Pancreas (tissue), 10 donors: Measurements from ENCODE around the gene SH3GL3. TPM values are rescaled to one million over a fixed set of nuclear protein-coding genes. Genes with fewer than 3 reads are reported as not detected.

Experiments
- ATAC-seq, 4 donors: fragments of 200-7000 bp; cut with Tn5 transposase; one replicate each; pipeline versions ENCODE4 v1.8.0 to v1.9.1; 2020; ENCODE audit warnings: mild to moderate bottlenecking in 4 of 4, moderate library complexity in 4 of 4
- DNase-seq, 6 donors: peaks; one replicate each; pipeline ENCODE4 v3.0.0-alpha.2; 2020
- FAIRE-seq: peaks from 2 replicates; lab custom pipeline; 2012; peaks lifted over from hg19 to GRCh38; lab: Jason Lieb, UNC
- H3K27ac ChIP-seq, 4 donors: fragments of 200-600 bp; sonication (generic); 1 replicate in 3 of 4; 2 replicates in 1 of 4; pipeline versions ENCODE4 v1.5.0 to v1.8.0; 2020
- H3K27me3 ChIP-seq, 4 donors: fragments of 200-600 bp; one replicate each; pipeline ENCODE4 v1.8.0; 2021
- H3K36me3 ChIP-seq, 3 donors: fragments of 200-600 bp; sonication (generic) in 1 of 3; one replicate each; pipeline versions ENCODE4 v1.5.0 to v1.8.0; 2020 to 2021
- H3K4me1 ChIP-seq, 3 donors: fragments of 200-600 bp; one replicate each; pipeline ENCODE4 v1.8.0; 2021
- H3K4me3 ChIP-seq, 4 donors: fragments of 200-600 bp; sonication (generic) in 2 of 4; one replicate each; pipeline versions ENCODE4 v1.5.0 to v1.8.0; 2020 to 2021
- H3K9me3 ChIP-seq, 4 donors: fragments of 200-600 bp; one replicate each; pipeline ENCODE4 v1.8.0; 2021
- WGBS, 2 donors: extraction: QIAGEN DNeasy Blood & Tissue Kit; methylation state at CpG; one replicate each; pipeline ENCODE4 v1.1.7; 2013; 5-methylcytosine and 5-hydroxymethylcytosine counted together
- intact Hi-C, 3 donors: fragments of 100-400 bp; cut with DNase I; formaldehyde crosslinking; loops; one replicate each; pipeline versions ENCODE4 v1.11.1 to v1.14.2; 2022
- polyA plus RNA-seq, 2 donors: library from polyadenylated mRNA; stranded (reverse); fragments of 200-250 nt; gene quantifications; one replicate each; pipeline ENCODE4 v1.2.3, GENCODE V29; 2013
- total RNA-seq, 6 donors: library from RNA; stranded (reverse); fragmentation: NEBNext Ultra II Directional in 4 of 6; extraction: Animal tissue kit (Norgen Biotek cat#: 25700) in 4 of 6; gene quantifications; one replicate each; pipeline versions ENCODE4 v1.2.1 to v1.2.4, GENCODE V29; 2021 to 2023
- TF ChIP-seq, protein P1 (sequence below), 4 donors: fragments of 200-600 bp; sonication (generic) in 3 of 4; IDR thresholded peaks; one replicate each; pipeline versions ENCODE4 v1.5.0 to v1.8.0; 2021; ENCODE audit warnings: antibody characterized with exemption in 4 of 4
- donor health status: healthy with polysubstance abuse.
- donor health status: DM: no; HTN: no; CAD: no; lungs with moderate emphysema.
- donor health status: DM: no; HTN: no; CAD: no.
- donor health status: control.
- donor health status: control.
- donor health status: Bipolar disorder and iron deficiency.
- donor health status: DM: yes; HTN: yes; CAD: no.
- donor health status: DM: no; HTN: no; CAD: no.
- donor health status: DM: no; HTN: no; CAD: no.
- donor health status: DM: yes; HTN: yes; CAD: no.

The SH3GL3 gene
- total and polyA plus RNA-seq, 8 donors: 0.23 to 0.87 (median 0.54) TPM; not detected in 4

DNA sequence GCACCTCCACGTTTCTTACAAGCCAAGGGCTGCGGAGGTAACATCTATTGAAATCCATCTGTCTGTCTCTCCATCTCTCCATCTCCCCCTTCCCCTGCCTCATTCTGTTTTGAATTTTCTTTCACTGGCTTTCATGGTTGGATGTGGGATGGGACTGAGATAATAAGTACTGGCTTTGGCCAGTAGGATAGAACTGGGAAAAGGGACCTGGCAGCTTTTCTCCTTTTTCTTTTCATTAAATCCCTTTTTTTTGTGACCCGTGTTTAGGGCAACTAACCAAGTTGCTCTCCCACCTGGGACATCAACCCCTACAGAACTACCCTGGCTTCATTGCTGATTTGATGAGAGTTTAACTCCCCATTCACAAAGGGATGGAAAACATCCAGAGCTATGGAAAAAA lies 139.9 kb downstream of the SH3GL3 start:
- intact Hi-C loops: no loop called here
- DNase-seq (no peak), ATAC-seq (no peak), FAIRE-seq (no peak)
- H3K4me1 ChIP-seq: peaks cover 0 to 4% (median 0%) of the 10 kb centered on the region in 3 donors
- no peaks in the 10 kb centered on the region for H3K27me3 ChIP-seq
- no peak overlapping the region for H3K4me3 ChIP-seq
- H3K9me3 ChIP-seq: no peaks in the 10 kb centered on the region
- H3K27ac ChIP-seq: no peak overlapping the region
- 69 to 82% methylated on average over 3 of the region's 3 CpGs for WGBS, 2 donors
- TF ChIP-seq, protein P1, sequence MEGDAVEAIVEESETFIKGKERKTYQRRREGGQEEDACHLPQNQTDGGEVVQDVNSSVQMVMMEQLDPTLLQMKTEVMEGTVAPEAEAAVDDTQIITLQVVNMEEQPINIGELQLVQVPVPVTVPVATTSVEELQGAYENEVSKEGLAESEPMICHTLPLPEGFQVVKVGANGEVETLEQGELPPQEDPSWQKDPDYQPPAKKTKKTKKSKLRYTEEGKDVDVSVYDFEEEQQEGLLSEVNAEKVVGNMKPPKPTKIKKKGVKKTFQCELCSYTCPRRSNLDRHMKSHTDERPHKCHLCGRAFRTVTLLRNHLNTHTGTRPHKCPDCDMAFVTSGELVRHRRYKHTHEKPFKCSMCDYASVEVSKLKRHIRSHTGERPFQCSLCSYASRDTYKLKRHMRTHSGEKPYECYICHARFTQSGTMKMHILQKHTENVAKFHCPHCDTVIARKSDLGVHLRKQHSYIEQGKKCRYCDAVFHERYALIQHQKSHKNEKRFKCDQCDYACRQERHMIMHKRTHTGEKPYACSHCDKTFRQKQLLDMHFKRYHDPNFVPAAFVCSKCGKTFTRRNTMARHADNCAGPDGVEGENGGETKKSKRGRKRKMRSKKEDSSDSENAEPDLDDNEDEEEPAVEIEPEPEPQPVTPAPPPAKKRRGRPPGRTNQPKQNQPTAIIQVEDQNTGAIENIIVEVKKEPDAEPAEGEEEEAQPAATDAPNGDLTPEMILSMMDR (IDR thresholded peaks at IDR 0.05): no peak
- no peaks in the 10 kb centered on the region for H3K36me3 ChIP-seq

DNA sequence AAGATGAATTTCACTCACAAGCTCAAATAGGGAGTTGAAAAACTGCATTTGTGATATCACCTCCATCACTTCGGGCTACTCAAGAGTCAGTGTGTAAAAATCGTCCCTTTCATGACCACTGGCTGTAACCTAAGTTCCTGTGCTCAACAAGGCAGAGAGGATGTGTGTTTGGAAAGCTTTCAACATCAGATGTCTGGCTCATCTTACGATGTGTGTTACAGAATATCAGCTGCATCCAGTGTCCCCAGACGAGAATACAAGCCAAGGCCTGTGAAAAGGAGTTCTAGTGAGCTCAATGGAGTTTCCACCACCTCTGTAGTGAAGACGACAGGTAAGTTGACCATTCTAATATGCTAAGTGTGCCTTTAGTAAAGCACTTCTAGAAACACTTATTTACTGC lies 141.3 kb downstream of the SH3GL3 start:
- Histone ChIP-seq H3K9me3 (no peaks in the 10 kb centered on the region), H3K4me3 (no peak overlapping the region), H3K4me1 (no peaks in the 10 kb centered on the region), H3K36me3 (no peaks in the 10 kb centered on the region), H3K27ac (no peak overlapping the region), H3K27me3 (no peaks in the 10 kb centered on the region)
- FAIRE-seq (no peak), DNase-seq (no peak), ATAC-seq (no peak)
- WGBS, 2 donors: 65 to 72% methylated on average over 5 of the region's 5 CpGs
- intact Hi-C loops: no loop called here
- TF ChIP-seq, protein P1 (IDR thresholded peaks at IDR 0.05): no peak

DNA sequence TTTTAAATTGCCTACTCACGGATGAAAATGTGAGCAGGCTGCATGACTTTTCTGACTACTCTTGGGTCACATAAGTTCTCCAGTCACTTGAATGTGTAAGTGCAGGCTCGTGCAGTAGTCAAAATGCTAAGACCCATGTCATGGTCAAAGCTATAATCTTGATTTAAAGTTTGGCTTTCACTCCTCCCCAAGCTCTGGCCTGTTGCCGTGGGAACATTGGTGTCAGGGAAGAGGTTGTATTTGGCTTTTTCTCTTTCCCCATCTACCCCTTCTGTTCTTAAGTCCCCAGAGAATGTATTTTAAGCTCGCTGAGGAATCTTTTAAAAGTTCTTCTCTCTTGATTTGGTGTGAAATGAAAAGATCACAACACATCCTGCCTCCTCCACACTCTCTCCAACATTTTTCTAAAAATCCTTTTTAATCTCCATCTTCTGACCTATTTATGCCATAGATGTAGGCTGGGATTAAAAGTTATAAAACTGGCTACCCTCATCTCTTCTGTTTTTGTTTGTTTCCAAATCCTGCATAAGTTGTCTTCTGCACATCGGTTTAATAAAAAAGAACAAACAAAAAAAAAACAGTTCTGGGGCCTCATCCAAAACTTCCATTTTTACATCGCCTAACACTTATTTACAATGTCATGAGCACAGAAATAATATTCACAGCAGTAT lies 145.4 kb downstream of the SH3GL3 start:
- FAIRE-seq (no peak), DNase-seq (no peak), ATAC-seq (no peak)
- intact Hi-C loops: no loop called here
- TF ChIP-seq, protein P1 (IDR thresholded peaks at IDR 0.05): no peak
- Histone ChIP-seq H3K4me1 (no peaks in the 10 kb centered on the region), H3K27me3 (no peaks in the 10 kb centered on the region), H3K36me3 (no peaks in the 10 kb centered on the region), H3K9me3 (no peaks in the 10 kb centered on the region), H3K27ac (no peak overlapping the region), H3K4me3 (no peak overlapping the region)
- WGBS, 2 donors: 72 to 81% methylated on average over 6 of the region's 6 CpGs

DNA sequence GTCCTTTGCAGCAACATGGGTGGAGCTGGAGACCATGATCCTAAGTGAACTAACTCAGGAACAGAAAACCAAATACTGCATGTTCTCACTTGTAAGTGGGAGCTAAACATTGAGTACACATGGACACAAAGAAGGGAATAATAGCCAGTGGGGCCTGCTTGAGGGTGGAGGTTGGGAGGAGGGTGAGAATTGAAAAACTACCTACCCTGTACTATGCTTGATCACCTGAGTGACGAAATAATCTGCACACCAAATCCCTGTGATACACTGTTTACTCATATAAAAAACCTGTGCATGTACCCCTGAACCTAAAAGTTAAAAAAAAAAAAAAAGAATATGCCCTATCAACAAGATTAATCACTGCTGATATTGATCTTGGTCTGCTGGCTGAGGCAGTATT lies 148.1 kb downstream of the SH3GL3 start:
- intact Hi-C loops: no loop called here
- no peak for ATAC-seq

DNA sequence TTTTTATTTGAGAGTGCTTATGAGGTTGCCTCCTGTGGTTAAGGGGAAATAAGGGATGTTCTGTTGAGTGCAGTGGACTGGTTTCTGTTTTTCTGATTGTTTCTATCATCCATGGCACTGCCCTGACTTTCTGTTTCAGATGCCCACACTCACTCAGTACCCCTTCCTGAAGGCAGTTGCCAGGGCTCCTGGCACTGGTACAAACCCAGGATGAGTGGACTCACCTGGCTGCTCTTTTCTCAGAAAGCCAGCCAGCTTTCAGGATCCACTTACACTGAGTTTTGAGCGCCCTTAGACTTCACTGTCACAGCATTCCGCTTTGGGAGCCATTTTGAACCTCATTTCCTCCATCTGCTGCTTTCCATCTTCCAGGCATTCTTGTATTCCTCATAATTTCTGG lies 150.9 kb downstream of the SH3GL3 start:
- Histone ChIP-seq H3K4me3 (no peak overlapping the region), H3K27ac (no peak overlapping the region), H3K27me3 (no peaks in the 10 kb centered on the region), H3K4me1 (no peaks in the 10 kb centered on the region), H3K36me3 (no peaks in the 10 kb centered on the region), H3K9me3 (no peaks in the 10 kb centered on the region)
- FAIRE-seq (no peak), DNase-seq (no peak), ATAC-seq (no peak)
- intact Hi-C loops: no loop called here
- WGBS, 2 donors: 77 to 82% methylated on average over 2 of the region's 2 CpGs
- TF ChIP-seq, protein P1 (IDR thresholded peaks at IDR 0.05): no peak

More for the DNA sequence above, 148.1 kb downstream of the SH3GL3 start:
- TF ChIP-seq, protein P1 (IDR thresholded peaks at IDR 0.05): no peak
- H3K4me1 ChIP-seq: no peaks in the 10 kb centered on the region
- no peak for DNase-seq
- no peaks in the 10 kb centered on the region for H3K36me3 ChIP-seq
- H3K9me3 ChIP-seq: no peaks in the 10 kb centered on the region
- no peak for FAIRE-seq
- WGBS, 2 donors: 56 to 76% methylated on average over 1 of the region's 1 CpG
- no peak overlapping the region for H3K4me3 ChIP-seq
- no peaks in the 10 kb centered on the region for H3K27me3 ChIP-seq
- H3K27ac ChIP-seq: no peak overlapping the region
